ENCODE data around the gene PCSK1. TPM values are rescaled to one million over a fixed set of nuclear protein-coding genes. Genes with fewer than 3 reads are reported as not detected.

Gene PCSK1
- polyA plus RNA-seq, 3 donors: not detected

GRCh38 chr5:96350678-96351077, 82.4 kb downstream of the PCSK1 start:
- no peak for TF ChIP-seq CTCF (IDR thresholded peaks at IDR 0.05)

GRCh38 chr5:96348536-96348935, 84.5 kb downstream of the PCSK1 start:
- Mint-ChIP-seq H3K27me3 (ENCODE audit: low read depth in 3 of 3) (no peaks in the 10 kb centered on the region), H3K9me3 (peaks cover 0 to 4% (median 0%) of the 10 kb centered on the region in 7 donors)
- WGBS (ENCODE audit: insufficient coverage): no CpG with 5 or more reads among the region's 1 CpG

More at GRCh38 chr5:96350678-96351077, 82.4 kb downstream of the PCSK1 start:
- peaks cover 3 to 8% of the 10 kb centered on the region in 2 donors for H3K4me1 ChIP-seq (ENCODE audit: control insufficient read depth in 1 of 2, insufficient read depth in 2 of 2, low read length in 2 of 2)
- H3K4me3 Mint-ChIP-seq: no peak overlapping the region
- no peak overlapping the region for H3K27ac Mint-ChIP-seq
- H3K36me3 Mint-ChIP-seq: no peaks in the 10 kb centered on the region
- peaks cover 0 to 2% (median 2%) of the 10 kb centered on the region in 3 donors for H3K27me3 Mint-ChIP-seq (ENCODE audit: low read depth in 3 of 3)
- intact Hi-C loops (cut with micrococcal nuclease): no loop called here
- H3K9ac ChIP-seq (ENCODE audit: insufficient read depth, low read length, poor library complexity, severe bottlenecking): no peak overlapping the region
- H3K9me3 Mint-ChIP-seq: peaks cover 0 to 5% (median 0%) of the 10 kb centered on the region in 7 donors
- WGBS (ENCODE audit: insufficient coverage): no CpG with 5 or more reads among the region's 2 CpGs
- H4K20me1 ChIP-seq (ENCODE audit: insufficient read depth, low read length): no peaks in the 10 kb centered on the region
- H3K79me2 ChIP-seq (ENCODE audit: insufficient read depth, low read length): no peaks in the 10 kb centered on the region
- no peaks in the 10 kb centered on the region for H3K9me3 ChIP-seq (replicated peaks in 1 of 2; ENCODE audit: control insufficient read depth in 1 of 2, insufficient read depth in 1 of 2, low read length in 2 of 2)
- H3K4me2 ChIP-seq (replicated peaks; ENCODE audit: extremely low read depth, low read length, poor library complexity, severe bottlenecking): no peak overlapping the region
- DNase-seq: no peak
- peaks cover 12% of the 10 kb centered on the region for H3K4me1 Mint-ChIP-seq
- no peak overlapping the region for H2AFZ ChIP-seq (ENCODE audit: insufficient read depth, low read depth, low read length, poor library complexity, severe bottlenecking)
- H3K4me3 ChIP-seq (replicated peaks in 1 of 3; ENCODE audit: low read depth in 2 of 3, low read length in 3 of 3): no peak overlapping the region
- H3K27ac ChIP-seq (ENCODE audit: low read depth in 1 of 2, low read length in 2 of 2): no peak overlapping the region
- no peaks in the 10 kb centered on the region for H3K27me3 ChIP-seq (ENCODE audit: control insufficient read depth in 2 of 2, insufficient read depth in 2 of 2, low read length in 2 of 2)
- no peaks in the 10 kb centered on the region for H3K36me3 ChIP-seq (replicated peaks in 1 of 2; ENCODE audit: control insufficient read depth in 1 of 2, insufficient read depth in 2 of 2, low read length in 2 of 2)

More at GRCh38 chr5:96348536-96348935, 84.5 kb downstream of the PCSK1 start:
- no peak overlapping the region for H3K27ac Mint-ChIP-seq
- Histone ChIP-seq H3K36me3 (replicated peaks in 1 of 2; ENCODE audit: control insufficient read depth in 1 of 2, insufficient read depth in 2 of 2, low read length in 2 of 2) (no peaks in the 10 kb centered on the region), H4K20me1 (ENCODE audit: insufficient read depth, low read length) (no peaks in the 10 kb centered on the region), H3K27ac (ENCODE audit: low read depth in 1 of 2, low read length in 2 of 2) (no peak overlapping the region), H2AFZ (ENCODE audit: insufficient read depth, low read depth, low read length, poor library complexity, severe bottlenecking) (no peak overlapping the region), H3K4me3 (replicated peaks in 1 of 3; ENCODE audit: low read depth in 2 of 3, low read length in 3 of 3) (no peak overlapping the region), H3K9ac (ENCODE audit: insufficient read depth, low read length, poor library complexity, severe bottlenecking) (no peak overlapping the region), H3K4me2 (replicated peaks; ENCODE audit: extremely low read depth, low read length, poor library complexity, severe bottlenecking) (no peak overlapping the region), H3K9me3 (replicated peaks in 1 of 2; ENCODE audit: control insufficient read depth in 1 of 2, insufficient read depth in 1 of 2, low read length in 2 of 2) (no peaks in the 10 kb centered on the region), H3K27me3 (ENCODE audit: control insufficient read depth in 2 of 2, insufficient read depth in 2 of 2, low read length in 2 of 2) (no peaks in the 10 kb centered on the region), H3K79me2 (ENCODE audit: insufficient read depth, low read length) (no peaks in the 10 kb centered on the region), H3K4me1 (ENCODE audit: control insufficient read depth in 1 of 2, insufficient read depth in 2 of 2, low read length in 2 of 2) (peaks cover 3 to 8% of the 10 kb centered on the region in 2 donors)
- intact Hi-C loops (cut with micrococcal nuclease): loop anchor here in 1 of 2 donors (10.0 kb wide), 1 partner anchor 256 kb away; no protein-coding TSS in a partner anchor
- H3K4me3 Mint-ChIP-seq: no peak overlapping the region
- no peaks in the 10 kb centered on the region for H3K36me3 Mint-ChIP-seq
- no peak for TF ChIP-seq CTCF (IDR thresholded peaks at IDR 0.05)
- H3K4me1 Mint-ChIP-seq: peaks cover 17% of the 10 kb centered on the region
- no peak for DNase-seq

Measured in CD14-positive monocyte (primary cell).